GM12878 (cell line): ENCODE results near the gene EEF1AKMT2. TPM values are rescaled to one million over a fixed set of nuclear protein-coding genes. Genes with fewer than 3 reads are reported as not detected.

ENCODE experiments used
- ATAC-seq: fragments of 200-7000 bp; cut with Tn5 transposase; 3 replicates; pipeline ENCODE4 v1.9.1; 2020; ENCODE audit warnings: mild to moderate bottlenecking, moderate library complexity
- BruUV-seq: library from RNA; stranded (reverse); fragments of 400-500 nt; replicated peaks from 2 replicates; lab custom pipeline; 2021; lab: Mats Ljungman, UMichigan
- CTCF ChIA-PET: fragments of 300-600 bp; sonication (Branson Sonifier 250); formaldehyde crosslinking; extraction: SDS; loops from one replicate; lab custom pipeline; 2021; ENCODE audit warnings: inconsistent platforms; lab: Yijun Ruan, JAX
- POLR2A ChIA-PET: fragments of 350-600 bp; formaldehyde crosslinking; extraction: SDS; loops from one replicate; lab custom pipeline; 2021; ENCODE audit warnings: inconsistent platforms; lab: Charles Lee
- RAD21 ChIA-PET: fragments of 300-600 bp; sonication (Branson Sonifier 250); formaldehyde crosslinking; loops from one replicate; lab custom pipeline; 2023; ENCODE audit warnings: antibody characterized with exemption; ENCODE audit not compliant: unreplicated experiment; lab: Charles Lee
- SMC1A ChIA-PET: fragments of 300-600 bp; sonication (Branson Sonifier 250); formaldehyde crosslinking; loops from one replicate; lab custom pipeline; 2023; ENCODE audit not compliant: unreplicated experiment, uncharacterized antibody; lab: Charles Lee
- DNase-seq: peaks from one replicate; pipeline ENCODE4 v3.0.0-alpha.2; 2011; ENCODE audit warnings: low read depth, low spot score
- FAIRE-seq: peaks from 3 replicates; lab custom pipeline; 2011; peaks lifted over from hg19 to GRCh38; lab: Jason Lieb, UNC
- H2AFZ ChIP-seq: 2 replicates; pipeline ENCODE4 v1.6.0; 2011; ENCODE audit warnings: low read depth, low read length, control low read depth; ENCODE audit not compliant: control insufficient read depth
- H3K27ac ChIP-seq: 2 replicates; pipeline ENCODE4 v1.5.1; 2011; ENCODE audit warnings: control low read depth; ENCODE audit not compliant: control insufficient read depth, insufficient read depth
- H3K27me3 ChIP-seq, 2 experiments: replicated peaks in 1 of 2; 2 replicates each; pipeline versions ENCODE4 v1.6.0 to v1.6.1; 2011; ENCODE audit warnings: low read length in 1 of 2; ENCODE audit not compliant: control insufficient read depth in 2 of 2, insufficient read depth in 2 of 2
- H3K36me3 ChIP-seq, 2 experiments: 2 replicates each; pipeline ENCODE4 v1.5.1; 2011; ENCODE audit warnings: low read length in 1 of 2; ENCODE audit not compliant: control insufficient read depth in 2 of 2, insufficient read depth in 2 of 2
- H3K4me1 ChIP-seq: 2 replicates; pipeline ENCODE4 v1.6.1; 2011; ENCODE audit warnings: mild to moderate bottlenecking, low read length, moderate library complexity, mixed read lengths; ENCODE audit not compliant: control insufficient read depth, insufficient read depth
- H3K4me2 ChIP-seq: 2 replicates; pipeline ENCODE4 v1.6.0; 2011; ENCODE audit warnings: control low read depth; ENCODE audit not compliant: control insufficient read depth, insufficient read depth
- H3K4me3 ChIP-seq: fragments of 200-600 bp; sonication (generic); 2 replicates; pipeline ENCODE4 v1.5.1; 2016
- H3K79me2 ChIP-seq: 2 replicates; pipeline ENCODE4 v1.6.0; 2011; ENCODE audit warnings: low read length; ENCODE audit not compliant: control insufficient read depth, insufficient read depth
- H3K9ac ChIP-seq: 2 replicates; pipeline ENCODE4 v1.8.0; 2011; ENCODE audit warnings: low read length, control low read depth, mixed read lengths; ENCODE audit not compliant: control insufficient read depth, insufficient read depth
- H3K9me3 ChIP-seq: replicated peaks from 3 replicates; pipeline ENCODE4 v1.5.1; 2011; ENCODE audit warnings: mild to moderate bottlenecking, low read length; ENCODE audit not compliant: control insufficient read depth, insufficient read depth
- H4K20me1 ChIP-seq: 2 replicates; pipeline ENCODE4 v1.6.0; 2011; ENCODE audit not compliant: control insufficient read depth, insufficient read depth
- ATF3 ChIP-seq: IDR thresholded peaks from 2 replicates; pipeline ENCODE4 v1.6.1; 2011; ENCODE audit warnings: low read depth, mild to moderate bottlenecking, low read length, moderate library complexity, borderline replicate concordance; ENCODE audit errors: extremely low read depth
- BACH1 ChIP-seq: fragments of 450-650 bp; IDR thresholded peaks from 2 replicates; pipeline ENCODE4 v1.6.1; 2017; ENCODE audit warnings: mild to moderate bottlenecking, borderline replicate concordance
- CHD4 ChIP-seq: fragments of 200-600 bp; sonication (generic); IDR thresholded peaks from 2 replicates; pipeline ENCODE4 v1.6.1; 2016; ENCODE audit warnings: mild to moderate bottlenecking
- CREM ChIP-seq: IDR thresholded peaks from 2 replicates; pipeline ENCODE4 v1.6.1; 2014; ENCODE audit warnings: antibody characterized with exemption, low read depth
- EGR1 ChIP-seq, 2 experiments: IDR thresholded peaks; 1 replicate in 1 of 2; 2 replicates in 1 of 2; pipeline ENCODE4 v1.6.1; 2011 to 2012; ENCODE audit warnings: low read depth in 2 of 2, low read length in 2 of 2, borderline replicate concordance in 1 of 2, mild to moderate bottlenecking in 1 of 2, moderate library complexity in 1 of 2
- HSF1 ChIP-seq: fragments of 150-350 bp; IDR thresholded peaks from 2 replicates; pipeline ENCODE4 v1.6.1; 2014; ENCODE audit warnings: mild to moderate bottlenecking, low read depth, low read length
- JUND ChIP-seq: IDR thresholded peaks from 2 replicates; pipeline ENCODE4 v1.6.1; 2012; ENCODE audit warnings: low read depth, mild to moderate bottlenecking, low read length, improper control_type of control experiment, moderate library complexity
- MAX ChIP-seq: IDR thresholded peaks from 2 replicates; pipeline ENCODE4 v1.6.1; 2012; ENCODE audit warnings: low read depth, low read length, improper control_type of control experiment
- MLLT1 ChIP-seq: fragments of 450-650 bp; IDR thresholded peaks from 2 replicates; pipeline ENCODE4 v1.6.1; 2016; ENCODE audit warnings: mild to moderate bottlenecking
- NFXL1 ChIP-seq: fragments of 450-650 bp; IDR thresholded peaks from 2 replicates; pipeline ENCODE4 v1.6.1; 2017; ENCODE audit warnings: antibody characterized with exemption, mild to moderate bottlenecking, borderline replicate concordance
- RAD51 ChIP-seq: fragments of 450-650 bp; IDR thresholded peaks from 2 replicates; pipeline ENCODE4 v1.6.1; 2016; ENCODE audit warnings: moderate library complexity, mild to moderate bottlenecking, inconsistent platforms
- SIN3A ChIP-seq: IDR thresholded peaks from 2 replicates; pipeline ENCODE4 v1.6.1; 2012; ENCODE audit warnings: low read depth, low read length, improper control_type of control experiment
- SIX5 ChIP-seq: IDR thresholded peaks from 2 replicates; pipeline ENCODE4 v1.6.1; 2011; ENCODE audit warnings: mild to moderate bottlenecking, low read depth, low read length, moderate library complexity; ENCODE audit not compliant: severe bottlenecking
- SP1 ChIP-seq: IDR thresholded peaks from one replicate; pipeline ENCODE4 v1.6.1; 2011; ENCODE audit warnings: low read depth, low read length
- SREBF1 ChIP-seq: IDR thresholded peaks from 2 replicates; pipeline ENCODE4 v1.6.1; 2012; ENCODE audit warnings: mild to moderate bottlenecking, low read length
- ZNF592 ChIP-seq: fragments of 450-650 bp; IDR thresholded peaks from 2 replicates; pipeline ENCODE4 v1.6.1; 2017; ENCODE audit warnings: mild to moderate bottlenecking, moderate library complexity
- WGBS: methylation state at CpG from one replicate; pipeline ENCODE4 v1.1.6; 2016; ENCODE audit warnings: low lambda C conversion rate; ENCODE audit not compliant: insufficient replicate concordance, insufficient coverage; ENCODE audit errors: missing lambda C conversion rate; 5-methylcytosine and 5-hydroxymethylcytosine counted together
- in situ Hi-C: fragments of 300-500 bp; cut with MboI; formaldehyde crosslinking; loops from 9 replicates; pipeline ENCODE4 v1.14.3; 2018; ENCODE audit warnings: mixed read lengths
- intact Hi-C: fragments of 100-400 bp; cut with micrococcal nuclease; formaldehyde crosslinking; loops from one replicate; pipeline ENCODE4 v1.14.2; 2022; ENCODE audit not compliant: unreplicated experiment
- polyA plus RNA-seq, 11 experiments: library from polyadenylated mRNA; depleted of rRNA in 4 of 11; unstranded in 6 of 11; stranded (reverse) in 5 of 11; fragments of >200 nt; fragmentation: Nextera tagmentation in 4 of 11; fragmentation: Illumina TruSeq in 1 of 11; extraction: Ambion mirVana in 4 of 11; extraction: Trizol in 1 of 11; gene quantifications; 1 replicate in 1 of 11; 2 replicates in 10 of 11; pipeline versions ENCODE4 v1.2.1 to v1.2.3, GENCODE V29; 2011 to 2016; ENCODE audit warnings: inconsistent platforms in 2 of 11, missing spikeins in 2 of 11, low read depth in 1 of 11
- total RNA-seq, 4 experiments: library from RNA; depleted of rRNA in 3 of 4; stranded (reverse); fragments of >200 nt in 3 of 4; fragmentation: Illumina TruSeq in 1 of 4; extraction: Trizol in 1 of 4; gene quantifications; 2 replicates each; pipeline versions ENCODE4 v1.2.1 to v1.2.3, GENCODE V29; 2013 to 2021

Gene EEF1AKMT2
- total and polyA plus RNA-seq, 10 of the 15 experiments (the other 5 are each of a cell fraction or from before 2014, with no cell fraction given): 9.1 to 29.3 (median 23.6) TPM

- ChIA-PET POLR2A (no interaction called here), SMC1A (interaction anchor here (0.8 kb wide), 1 partner anchor 83 kb away, joined by 3 read pairs; no protein-coding TSS in a partner anchor), RAD21 (no interaction called here), CTCF (no interaction called here)
- H3K4me1 ChIP-seq: no peaks in the 10 kb centered on the region
- in situ Hi-C loops: no loop called here
- no peak overlapping the region for H3K4me2 ChIP-seq
- BruUV-seq: no TSS peak
- H4K20me1 ChIP-seq: no peaks in the 10 kb centered on the region
- no peak overlapping the region for H3K9ac ChIP-seq
- no peaks in the 10 kb centered on the region for H3K79me2 ChIP-seq
- intact Hi-C loops: no loop called here
- no peak overlapping the region for H3K4me3 ChIP-seq
- no peak for DNase-seq
- H3K27ac ChIP-seq: no peak overlapping the region
- peaks cover 5 to 6% of the 10 kb centered on the region in 2 experiments for H3K36me3 ChIP-seq
- FAIRE-seq: no peak
- WGBS: 100% methylated on average over 2 of the region's 2 CpGs
- no peak overlapping the region for H2AFZ ChIP-seq
- ATAC-seq: no peak
- H3K27me3 ChIP-seq: no peaks in the 10 kb centered on the region
- no peaks in the 10 kb centered on the region for H3K9me3 ChIP-seq
- TF ChIP-seq CHD4: no peak
- no peak for TF ChIP-seq BACH1
- no peak for TF ChIP-seq EGR1 (IDR thresholded peaks at IDR 0.05; ENCODE audit: borderline replicate concordance in 1 of 2, low read depth in 2 of 2, low read length in 2 of 2)
- TF ChIP-seq ZNF592: no peak
- no peak for TF ChIP-seq MLLT1
- TF ChIP-seq RAD51: no peak
- no peak for TF ChIP-seq CREM
- TF ChIP-seq MAX: no peak
- no peak for TF ChIP-seq SIX5
- TF ChIP-seq NFXL1: no peak
- TF ChIP-seq JUND: no peak
- TF ChIP-seq SIN3A: no peak
- no peak for TF ChIP-seq HSF1
- no peak for TF ChIP-seq SREBF1
- no peak for TF ChIP-seq SP1
- TF ChIP-seq ATF3: no peak
These were observed 46.0 kb upstream of the EEF1AKMT2 start for GRCh38 chr10:124837687-124838086.
